NB4 (cell line): ENCODE measurements around the gene ABHD17A.

ENCODE experiments used
- DNase-seq: peaks from one replicate; pipeline ENCODE4 v3.0.0; 2010; ENCODE audit warnings: low read depth
- H3K4me3 ChIP-seq: one replicate; pipeline ENCODE4 v1.5.1; 2011; ENCODE audit warnings: mild to moderate bottlenecking, low read depth, low read length, moderate library complexity
- CTCF ChIP-seq: IDR thresholded peaks from one replicate; pipeline ENCODE4 v1.5.1; 2012; ENCODE audit warnings: low read depth, low read length
- MAX ChIP-seq: IDR thresholded peaks from 2 replicates; pipeline ENCODE4 v1.6.1; 2011; ENCODE audit warnings: low read depth, low read length
- MYC ChIP-seq: IDR thresholded peaks from 2 replicates; pipeline ENCODE4 v1.6.1; 2011; ENCODE audit warnings: low read depth, low read length
- POLR2A ChIP-seq: IDR thresholded peaks from 2 replicates; pipeline ENCODE4 v1.6.1; 2011; ENCODE audit warnings: mild to moderate bottlenecking; ENCODE audit not compliant: insufficient read length; ENCODE audit errors: extremely low read depth

The ABHD17A gene

GRCh38 chr19:1855040-1855827 is 30.1 kb downstream of the ABHD17A start:
- TF ChIP-seq MYC: peak; percentile 35; the same call in 1 of the 2 replicates
- TF ChIP-seq CTCF: no peak
- peak; percentile 67 for TF ChIP-seq POLR2A
- TF ChIP-seq MAX: no peak
- peak; percentile 92 for DNase-seq
- H3K4me3 ChIP-seq: peak overlapping the region; percentile 69

- TF ChIP-seq POLR2A: no peak
- no peak for TF ChIP-seq CTCF
- no peak for TF ChIP-seq MAX
- TF ChIP-seq MYC: no peak
- no peak for DNase-seq
- no peak overlapping the region for H3K4me3 ChIP-seq
Measured at GRCh38 chr19:1854542-1855039, 30.7 kb downstream of the ABHD17A start.

- no peak for DNase-seq
- TF ChIP-seq CTCF: no peak
- no peak for TF ChIP-seq POLR2A
- TF ChIP-seq MYC: no peak
- TF ChIP-seq MAX: no peak
- H3K4me3 ChIP-seq: no peak overlapping the region
Measured at GRCh38 chr19:1854039-1854541, 31.2 kb downstream of the ABHD17A start.

GRCh38 chr19:1853295-1854038 is 31.8 kb downstream of the ABHD17A start:
- DNase-seq: peak; percentile 83
- no peak for TF ChIP-seq POLR2A
- TF ChIP-seq CTCF: peak; percentile 51
- TF ChIP-seq MAX: peak; percentile 78
- TF ChIP-seq MYC: peak; percentile 77
- no peak overlapping the region for H3K4me3 ChIP-seq

GRCh38 chr19:1852581-1853128 is 32.6 kb downstream of the ABHD17A start:
- H3K4me3 ChIP-seq: no peak overlapping the region
- TF ChIP-seq MYC (no peak), POLR2A (no peak)
- no peak for DNase-seq
